Measurements from ENCODE around the gene GRM6.

GRM6 gene

DNA sequence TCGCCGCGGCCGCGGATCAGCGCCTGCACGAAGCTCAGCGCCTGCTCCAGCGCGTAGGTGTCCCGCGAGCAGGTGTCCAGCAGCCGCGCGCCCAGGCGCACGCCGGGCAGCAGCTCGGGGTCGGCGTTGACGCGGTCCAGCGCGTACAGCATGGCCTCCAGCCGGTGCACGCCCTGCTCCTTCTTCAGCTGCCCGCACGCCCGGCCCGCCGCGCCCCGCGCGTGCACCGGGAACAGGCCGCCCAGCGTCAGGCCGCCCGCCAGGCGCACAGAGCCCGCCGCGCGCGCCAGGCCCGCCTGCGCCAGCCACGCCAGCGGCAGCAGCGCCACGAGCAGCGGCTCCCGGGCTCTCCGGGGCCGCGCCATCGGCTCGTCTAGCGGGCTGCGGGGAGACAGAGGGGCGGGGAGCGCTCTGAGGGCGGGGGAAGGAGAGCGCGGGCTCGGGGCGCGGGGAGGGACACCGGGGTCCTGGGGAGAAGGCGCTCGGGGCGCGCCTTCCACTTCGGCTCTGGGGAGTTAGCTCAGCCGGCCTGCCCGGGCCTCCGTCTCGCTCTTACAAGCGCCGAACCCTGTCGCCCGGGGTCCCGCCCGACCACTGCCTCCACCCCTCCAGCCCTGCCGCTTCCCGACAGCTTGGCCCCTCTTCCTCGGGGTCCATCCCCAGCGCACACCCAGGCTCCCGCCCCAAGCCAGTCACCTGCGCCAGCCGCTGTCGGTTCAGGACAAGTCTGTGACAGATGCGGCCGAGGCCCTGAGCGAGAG, at the start of gene GRM6:
Gene GRM6 (minus strand): TSS at position 741 of the 761 bp plus-strand sequence. CDS start 376 bp downstream, at position 365.
- no peak for DNase-seq (ENCODE audit: low spot score)

DNA sequence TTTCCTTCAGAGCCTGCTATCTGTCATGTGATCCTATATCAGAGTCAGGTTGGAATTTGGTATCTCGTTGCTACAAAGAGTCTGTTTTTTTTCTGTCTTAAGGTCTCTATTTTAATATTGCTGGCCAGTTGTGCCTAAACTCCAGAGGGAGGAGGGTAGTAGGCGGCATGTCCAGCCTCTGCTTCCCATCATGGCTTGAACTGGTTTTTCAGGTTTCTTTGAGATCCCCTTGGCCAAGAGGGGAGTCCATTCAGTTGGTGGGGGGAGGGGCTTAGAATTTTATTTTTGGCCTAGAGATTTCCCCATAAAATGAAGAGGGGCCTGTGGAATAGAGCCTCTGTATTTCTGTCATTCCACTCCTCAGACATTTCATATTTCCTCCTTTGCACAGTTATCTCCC, 49.6 kb upstream of the GRM6 start:
- DNase-seq (ENCODE audit: low spot score), result no peak

DNA sequence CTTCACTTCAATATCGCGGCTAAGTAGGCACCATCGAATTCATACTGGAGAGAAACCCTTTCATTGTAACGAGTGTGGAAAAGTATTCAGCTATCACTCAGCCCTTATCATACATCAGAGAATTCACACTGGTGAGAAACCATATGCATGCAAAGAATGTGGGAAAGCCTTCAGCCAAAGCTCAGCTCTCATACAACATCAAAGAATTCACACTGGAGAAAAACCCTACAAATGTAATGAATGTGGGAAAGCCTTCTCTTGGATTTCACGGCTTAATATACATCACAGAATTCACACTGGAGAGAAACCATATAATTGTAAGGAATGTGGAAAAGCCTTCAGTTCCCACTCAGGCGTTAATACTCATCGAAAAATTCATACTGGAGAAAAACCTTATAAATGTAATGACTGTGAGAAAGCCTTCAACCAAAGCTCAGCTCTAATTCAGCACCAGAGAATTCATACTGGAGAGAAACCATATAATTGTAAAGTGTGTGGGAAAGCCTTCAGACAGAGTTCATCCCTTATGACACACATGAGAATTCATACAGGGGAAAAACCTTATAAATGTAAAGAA, 38.0 kb upstream of the GRM6 start:
- DNase-seq (ENCODE audit: low spot score), result no peak

DNA sequence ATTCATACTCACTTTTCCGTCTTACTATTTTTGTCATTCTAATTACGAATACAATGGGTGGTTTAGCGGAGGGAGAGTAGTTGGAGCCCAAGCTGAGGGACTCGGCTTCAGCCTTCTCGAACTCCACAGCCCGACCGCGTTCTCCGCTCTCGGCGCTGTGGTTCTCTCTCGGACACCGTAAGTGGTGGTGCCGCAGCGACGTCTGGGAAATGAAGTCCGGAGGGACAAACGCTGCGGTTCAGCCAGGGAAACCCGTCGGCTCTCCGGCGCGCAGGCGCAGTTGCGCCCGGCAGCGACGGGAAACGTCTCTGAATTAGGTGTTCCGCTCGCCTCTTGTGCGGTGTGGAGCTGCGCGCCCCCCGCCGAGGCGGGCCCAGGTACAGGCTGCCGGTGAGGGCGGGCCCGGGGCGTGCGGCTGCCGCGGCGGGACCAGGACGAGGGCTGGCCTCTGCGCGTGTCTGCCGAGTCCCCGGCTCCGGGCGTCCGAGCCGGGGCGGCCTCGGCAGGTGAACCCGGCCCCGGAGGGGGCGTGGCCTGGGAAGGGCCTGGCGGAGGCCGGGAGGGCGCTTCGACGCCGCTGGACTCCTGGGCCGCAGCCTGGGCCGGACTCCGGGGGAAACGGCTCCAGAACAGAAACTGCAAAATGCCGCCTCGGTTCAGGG, 28.5 kb upstream of the GRM6 start, which contains the start of gene ZNF879:
Gene ZNF879 (plus strand): TSS at position 277 of the 662 bp plus-strand sequence. CDS start 1,201 bp downstream, outside the sequence.
- peak; percentile 95 for DNase-seq (ENCODE audit: low spot score)

DNA sequence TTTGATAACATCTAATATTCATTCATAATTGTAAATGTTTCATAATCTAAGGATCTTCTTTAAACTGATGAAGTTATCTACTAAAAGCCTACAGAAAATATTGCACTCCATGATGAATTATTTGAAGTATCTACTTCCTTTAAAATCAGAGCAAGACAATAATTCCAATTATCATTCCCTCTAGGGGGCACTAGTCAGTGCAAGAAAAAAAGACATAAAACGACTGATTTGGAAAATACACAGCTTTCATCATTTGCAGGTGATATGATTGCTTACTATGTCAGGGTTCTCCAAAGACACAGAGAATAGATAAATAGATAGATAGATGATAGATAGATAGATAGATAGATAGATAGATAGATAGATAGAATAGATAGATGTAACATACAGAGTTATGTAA, 13.5 kb upstream of the GRM6 start:
- DNase-seq (ENCODE audit: low spot score), result no peak

DNA sequence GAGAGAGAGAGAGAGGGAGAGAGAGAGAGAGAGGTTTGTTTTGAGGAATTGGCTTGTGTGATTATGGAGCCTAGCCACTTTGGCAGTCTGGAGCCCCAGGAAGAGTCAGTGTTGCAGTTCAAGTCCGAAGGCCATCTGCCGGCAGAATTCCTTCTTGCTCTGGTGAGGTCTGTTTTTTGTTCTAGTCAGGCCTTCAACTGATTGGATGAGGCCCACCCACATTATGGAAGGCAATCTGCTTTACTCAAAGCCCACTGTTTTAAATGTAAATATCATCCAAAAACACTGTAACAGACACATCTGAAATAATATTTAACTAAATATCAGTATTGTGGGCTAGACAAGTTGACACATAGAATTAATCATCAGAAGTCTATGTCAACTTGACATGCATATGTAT, 11.4 kb upstream of the GRM6 start:
- no peak for DNase-seq (ENCODE audit: low spot score)

DNA sequence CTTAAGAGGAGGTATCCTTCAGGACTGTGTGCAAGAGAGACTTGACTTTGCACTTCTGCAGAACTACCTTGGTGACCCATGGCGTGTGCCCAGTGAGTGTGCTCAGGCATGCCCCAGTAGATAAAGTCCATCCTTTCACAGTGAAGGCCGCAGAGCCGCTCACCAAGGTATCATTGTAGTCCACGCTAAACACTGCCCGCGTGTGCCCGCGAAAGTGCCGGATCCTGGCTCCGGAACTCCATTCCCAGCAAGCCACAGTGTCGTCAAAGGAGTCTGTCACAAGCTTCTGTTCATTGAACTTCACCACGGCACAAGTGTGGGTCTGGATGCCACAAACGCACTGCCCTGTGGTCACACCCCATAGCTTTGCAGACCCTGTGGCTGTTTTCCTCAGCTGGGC, 3.3 kb upstream of the GRM6 start:
- no peak for DNase-seq (ENCODE audit: low spot score)

DNA sequence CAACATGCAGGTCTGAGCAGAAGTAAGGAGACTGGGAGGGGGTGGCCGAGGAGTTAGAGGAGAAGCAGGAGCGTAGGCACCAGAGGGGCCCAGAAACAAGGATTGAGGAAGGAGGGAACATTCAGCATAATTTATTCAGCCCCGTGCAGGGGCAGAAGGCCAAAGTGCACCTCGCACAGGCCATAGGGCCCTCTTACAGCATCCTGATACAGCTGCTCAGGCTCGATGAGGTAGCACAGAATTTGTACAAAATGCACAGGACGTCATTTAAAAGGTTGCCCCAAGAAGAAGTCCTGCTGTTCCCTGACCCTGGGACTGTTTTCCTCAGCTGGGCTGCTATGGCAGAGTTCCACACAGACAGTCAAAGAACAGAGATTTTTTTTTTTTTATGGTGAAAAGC, 2.1 kb upstream of the GRM6 start:
- no peak for DNase-seq (ENCODE audit: low spot score)

DNA sequence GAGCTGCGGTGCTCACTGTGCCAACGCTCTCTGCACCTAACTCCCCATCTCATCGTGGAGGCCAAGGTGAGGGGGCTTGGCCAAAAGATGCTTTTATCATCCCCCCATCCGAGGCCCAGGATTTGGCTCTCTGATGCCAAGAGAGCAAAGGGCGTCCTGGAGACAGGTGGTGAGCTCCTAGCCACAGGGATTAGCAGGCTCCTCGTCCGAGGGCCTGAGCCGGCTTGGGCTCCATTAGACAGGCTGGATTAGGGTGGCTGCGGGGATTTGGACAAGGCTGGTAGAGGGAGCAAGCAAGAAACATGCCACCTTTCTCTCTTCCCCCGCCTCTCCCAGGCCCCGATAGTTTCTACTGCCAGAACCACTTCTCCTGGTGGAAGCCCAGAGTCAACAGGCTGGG, 1.0 kb upstream of the GRM6 start:
- DNase-seq (ENCODE audit: low spot score), result no peak

DNA sequence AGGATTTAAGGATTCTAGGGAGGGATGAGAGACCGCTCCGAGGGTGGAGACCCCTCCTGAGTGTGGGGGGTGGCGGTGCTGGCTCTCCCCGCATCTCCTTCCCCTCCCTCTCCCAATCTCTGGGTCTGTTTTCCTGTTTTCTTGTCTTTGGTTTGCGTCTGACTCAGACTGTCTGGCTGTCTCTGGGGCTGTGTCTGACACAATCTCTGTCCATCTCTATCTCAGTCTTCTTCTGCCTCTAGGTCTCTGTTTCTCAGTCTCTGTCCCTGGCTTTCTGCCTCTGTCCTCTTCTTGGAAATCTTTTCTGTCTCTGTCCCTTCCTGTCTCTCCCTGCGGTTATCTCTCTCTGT, 196 bp upstream of the GRM6 start:
- DNase-seq (ENCODE audit: low spot score), result no peak

DNA sequence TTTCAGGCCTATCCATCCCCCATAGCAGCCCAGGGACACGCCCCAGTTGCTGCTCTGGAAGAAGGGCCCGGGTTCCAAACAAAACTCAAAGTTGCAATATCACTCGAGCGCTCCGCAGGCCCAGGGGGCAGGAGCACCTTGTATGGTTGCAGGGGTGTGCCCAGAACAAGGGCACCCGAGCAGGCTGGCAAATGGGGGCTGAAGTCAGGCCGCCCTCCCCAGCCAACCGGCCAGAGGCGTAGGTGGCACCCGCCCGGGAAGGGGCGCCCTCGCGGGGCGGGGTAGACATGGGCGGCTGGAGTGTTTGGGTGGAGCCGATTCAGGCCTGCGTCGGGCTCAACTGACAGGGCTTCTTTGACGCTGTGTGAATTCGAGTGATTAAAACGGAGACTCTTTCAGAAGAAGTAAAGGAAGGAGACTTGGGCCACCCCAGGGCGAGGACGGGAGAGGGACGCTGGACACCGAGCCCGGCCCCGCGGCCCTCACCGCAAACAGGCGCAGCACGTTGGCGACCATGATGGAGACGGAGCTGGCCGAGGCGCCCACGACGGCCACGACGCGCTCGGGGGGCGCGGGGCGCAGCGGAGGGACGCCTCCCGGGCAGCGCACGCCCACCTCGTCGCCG, 1.1 kb downstream of the GRM6 start:
- DNase-seq (ENCODE audit: low spot score), result no peak

DNA sequence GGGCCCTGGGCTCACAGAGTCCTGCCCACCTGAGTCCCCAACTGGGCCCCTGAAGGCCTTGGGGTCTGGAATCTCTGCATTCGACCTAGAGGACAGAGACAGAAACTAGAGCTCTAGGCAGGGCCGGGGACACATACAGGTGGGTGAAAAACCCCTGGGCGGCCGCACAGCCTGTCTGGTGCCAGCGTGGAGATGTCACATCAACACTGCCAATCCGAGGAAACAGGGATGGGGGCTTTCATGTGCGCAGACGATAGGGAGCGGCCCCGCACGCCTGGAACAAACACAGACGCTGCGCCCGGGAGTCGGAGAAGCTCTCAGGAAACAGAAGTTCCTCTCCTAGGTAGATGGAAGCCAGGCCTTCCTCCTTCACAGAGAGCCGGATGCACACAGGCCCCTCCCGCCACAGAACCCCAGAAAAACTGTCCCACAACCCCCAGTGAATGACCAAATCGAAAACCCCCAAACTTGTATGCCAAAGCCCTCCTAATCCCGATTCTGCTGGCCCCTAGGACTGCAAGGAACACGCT, 1.8 kb downstream of the GRM6 start:
- DNase-seq (ENCODE audit: low spot score), result no peak

DNA sequence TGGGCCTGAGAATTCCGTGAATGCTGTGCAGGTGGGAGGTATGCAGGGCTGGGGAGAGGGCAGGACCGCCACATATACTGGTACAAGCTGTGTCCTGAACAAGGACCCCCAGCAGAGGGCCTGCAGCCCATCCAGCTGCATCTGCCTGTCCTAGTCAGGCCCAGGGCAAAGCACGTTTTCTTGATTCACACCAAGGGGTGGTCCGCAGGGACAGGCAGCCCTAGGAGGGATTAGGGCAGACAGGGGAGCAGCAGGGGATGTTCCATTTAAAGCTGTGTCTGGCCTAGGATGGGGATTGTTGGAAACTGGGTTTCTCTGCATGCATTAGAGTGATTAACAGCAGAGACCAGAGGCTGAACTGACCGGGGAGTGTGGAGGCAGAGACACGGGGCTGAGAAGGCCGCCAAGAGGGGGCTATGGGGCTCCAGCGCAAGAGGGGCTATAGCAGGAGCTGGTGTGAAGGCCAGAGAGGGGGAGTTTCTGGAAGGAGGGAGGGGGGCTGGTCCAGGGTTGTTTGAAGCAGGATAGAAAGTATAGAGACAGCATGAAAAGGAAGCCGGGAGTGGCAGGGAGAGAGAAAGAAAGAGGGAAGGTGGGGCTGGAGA, 2.7 kb downstream of the GRM6 start:
- no peak for DNase-seq (ENCODE audit: low spot score)

DNA sequence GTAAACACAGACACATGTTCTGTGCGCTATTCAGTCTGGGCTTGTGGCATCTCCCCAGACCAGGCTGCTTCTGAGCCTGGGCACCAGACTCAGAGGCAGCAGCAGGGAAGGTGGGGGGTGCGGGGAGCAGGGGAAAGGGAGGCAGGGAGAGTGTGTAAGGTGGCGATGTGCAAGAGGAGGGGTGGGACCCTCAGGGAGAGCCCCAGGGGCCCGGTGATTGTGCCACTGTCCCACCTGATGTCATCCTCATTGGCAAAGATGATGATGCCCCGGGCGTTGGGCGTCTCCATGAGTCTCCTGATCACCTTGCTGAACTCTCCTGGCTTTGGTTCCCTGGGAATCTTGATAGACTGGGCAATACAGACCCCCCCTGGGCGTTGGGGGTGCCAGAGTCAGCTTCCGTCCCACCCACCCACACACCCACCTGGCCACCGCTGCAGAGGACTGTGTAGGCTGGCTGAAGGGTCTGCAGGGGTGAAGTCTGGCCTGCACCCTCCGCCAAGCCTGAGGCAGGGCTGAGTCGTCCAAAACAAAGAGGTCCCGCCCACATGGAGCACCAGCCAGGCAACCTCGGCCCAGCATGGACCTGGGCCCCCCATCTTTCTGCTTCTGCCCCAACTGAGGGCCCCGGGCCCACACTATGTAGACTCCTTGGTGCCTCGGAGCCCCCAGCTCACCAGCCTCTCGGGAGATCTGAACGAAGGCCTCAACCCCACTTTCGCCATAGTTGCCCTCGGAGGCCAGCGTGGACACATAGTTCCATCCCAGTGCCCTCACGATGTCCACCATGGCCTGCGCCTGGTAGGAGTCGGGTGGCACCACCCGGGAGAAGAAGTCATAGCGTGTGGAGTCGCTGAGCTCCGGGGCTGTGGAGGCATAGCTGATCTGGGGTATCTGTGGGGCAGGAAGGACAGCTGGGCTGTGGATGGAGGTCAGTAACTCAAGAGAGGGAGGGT, 3.7 kb downstream of the GRM6 start:
- no peak for DNase-seq (ENCODE audit: low spot score)

DNA sequence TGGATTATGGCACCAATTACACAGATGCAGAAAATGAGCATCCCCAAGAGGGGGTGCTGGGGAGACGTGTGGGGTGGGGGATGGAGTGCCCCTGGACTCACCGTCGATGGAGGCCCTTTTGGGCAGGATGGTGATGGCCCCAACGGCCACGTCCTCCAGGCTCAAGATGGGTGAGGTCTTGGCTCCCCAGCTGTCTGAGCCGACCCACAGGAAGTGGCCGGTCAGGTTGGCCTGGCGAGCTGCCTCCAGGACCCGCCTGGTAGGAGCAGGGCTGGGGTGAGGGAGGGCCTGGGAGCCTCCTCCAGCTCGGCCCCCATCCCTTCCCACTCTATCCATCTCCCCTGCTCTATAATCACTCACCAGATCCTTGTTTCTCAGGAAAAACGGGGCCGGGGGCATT, 4.6 kb downstream of the GRM6 start:
- DNase-seq (ENCODE audit: low spot score), result no peak

DNA sequence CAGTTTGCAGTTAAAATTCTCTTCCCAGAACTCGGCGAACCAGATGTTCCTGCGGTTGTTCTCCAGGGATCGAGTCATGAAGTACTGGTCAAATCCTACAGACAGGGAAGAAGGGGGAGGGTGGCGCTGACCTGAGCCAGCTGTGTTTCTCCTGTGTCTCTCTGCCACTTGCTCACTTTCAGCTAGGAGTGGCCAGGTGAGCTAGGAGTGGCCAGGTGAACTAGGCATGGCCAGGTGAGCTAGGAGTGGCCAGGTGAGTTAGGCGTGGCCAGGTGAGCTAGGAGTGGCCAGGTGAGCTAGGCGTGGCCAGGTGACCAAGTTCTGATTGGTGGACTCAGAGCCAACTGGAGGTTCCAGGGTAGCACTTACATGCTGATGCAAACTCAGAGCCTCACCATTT, 5.8 kb downstream of the GRM6 start:
- no peak for DNase-seq (ENCODE audit: low spot score)

DNA sequence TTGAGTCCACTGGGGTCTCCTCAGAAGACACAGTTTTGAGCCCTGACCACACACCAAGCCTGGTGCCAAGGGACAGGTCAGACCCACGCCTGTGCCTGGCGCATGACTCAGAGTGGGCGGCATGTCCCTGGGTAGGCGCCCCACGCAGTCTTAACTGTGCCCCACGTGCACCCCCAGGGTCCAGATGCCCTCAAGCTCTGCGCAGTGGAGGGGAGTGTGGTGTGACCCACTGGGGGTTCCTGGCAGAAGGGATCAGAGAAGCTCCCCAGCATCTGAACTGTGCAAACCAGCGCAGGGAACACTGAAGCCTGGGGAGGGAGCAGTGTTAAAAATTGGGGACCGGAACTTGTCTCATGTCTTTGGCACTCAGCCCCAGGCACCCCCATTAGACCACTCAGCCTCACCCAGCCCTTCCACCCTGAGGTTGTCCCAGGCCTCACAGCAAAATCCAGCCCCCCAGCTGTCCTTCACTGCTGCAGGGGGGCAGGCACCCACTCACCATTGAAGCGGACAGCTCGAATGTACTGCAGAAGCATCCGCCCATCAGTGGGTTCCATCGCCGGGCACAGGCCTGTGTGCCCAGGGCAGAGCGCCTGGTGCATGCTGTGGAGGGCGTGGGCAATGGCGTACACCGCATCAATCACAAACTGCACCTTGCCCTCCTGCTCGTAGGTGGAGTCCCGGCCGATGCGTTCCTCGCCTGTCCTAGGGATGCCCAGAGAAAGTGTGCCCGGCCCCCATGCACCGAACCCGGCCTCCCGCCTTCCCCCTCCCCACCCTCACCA, 6.5 kb downstream of the GRM6 start:
- no peak for DNase-seq (ENCODE audit: low spot score)

DNA sequence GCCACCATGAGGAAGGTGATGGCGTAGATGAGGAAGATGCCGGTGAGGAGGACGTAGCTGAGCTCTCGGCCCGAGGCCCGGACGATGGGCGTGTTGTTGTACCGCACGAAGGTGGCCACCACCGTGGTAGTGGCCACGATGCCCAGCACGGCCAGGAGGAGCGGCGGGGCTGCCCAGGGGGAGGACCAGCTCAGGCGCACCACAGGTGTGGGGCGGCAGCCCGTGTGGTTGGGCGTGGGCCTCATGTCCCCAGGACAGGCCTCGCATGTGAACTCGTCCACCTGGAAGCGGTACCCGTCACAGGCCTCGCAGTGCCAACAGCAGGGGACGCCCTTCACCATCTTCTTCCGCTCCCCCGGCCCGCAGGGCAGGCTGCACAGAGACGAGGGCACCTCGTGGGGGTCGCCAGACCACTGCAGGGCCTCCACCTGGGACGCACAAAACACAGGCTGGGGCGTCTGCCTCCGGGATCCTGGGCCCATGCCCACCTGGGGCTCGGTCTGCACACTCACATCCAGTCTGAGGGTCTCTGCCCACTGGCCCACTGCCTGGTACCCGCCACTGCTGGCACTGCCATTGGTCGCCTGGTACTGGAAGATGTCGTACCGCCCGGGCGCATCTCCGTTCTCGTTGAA, 8.7 kb downstream of the GRM6 start:
- no peak for DNase-seq (ENCODE audit: low spot score)

DNA sequence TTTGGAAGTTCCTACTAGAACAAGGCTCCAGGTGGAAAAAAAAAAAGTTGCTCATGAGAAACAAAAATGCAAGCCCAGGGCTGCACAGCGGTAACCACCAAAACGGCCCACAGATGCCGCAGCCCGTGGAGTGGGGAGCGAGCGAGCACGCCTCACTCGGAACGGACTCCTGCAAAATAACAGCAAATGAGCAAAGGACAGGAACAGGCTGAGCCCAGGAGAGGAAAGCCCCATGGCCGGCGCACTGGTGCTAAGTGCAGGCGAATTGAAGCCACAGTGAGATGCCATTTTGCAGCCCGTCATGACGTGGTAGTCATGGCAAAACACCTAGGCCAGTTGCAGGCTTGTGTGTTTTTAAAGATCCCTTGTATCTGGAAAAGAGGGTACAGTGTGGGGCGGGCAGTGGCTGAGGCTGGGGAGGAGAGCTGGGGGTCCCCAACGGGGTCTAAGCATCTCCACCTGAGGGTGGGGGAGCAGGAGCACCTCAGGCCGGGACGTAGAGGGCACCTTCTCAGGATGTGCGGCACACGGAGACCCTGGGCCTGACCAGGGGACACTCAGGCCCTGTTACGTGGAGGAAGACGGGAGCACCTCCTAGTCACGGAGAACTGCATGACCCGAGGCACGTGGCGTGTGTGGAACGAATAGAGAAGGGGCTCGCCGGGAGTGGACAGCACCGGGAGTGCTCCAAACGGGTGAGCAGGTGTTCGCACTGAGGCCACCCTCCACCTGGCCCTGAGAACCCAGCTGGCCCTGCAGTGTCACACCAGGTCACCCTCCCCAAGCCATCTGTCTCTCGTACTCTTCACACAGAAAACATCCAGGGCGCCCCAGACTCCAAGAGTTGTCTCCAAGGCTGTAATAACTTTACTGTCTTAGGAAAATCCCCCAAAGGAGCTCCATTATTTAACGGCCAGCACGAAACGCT, 10.7 kb downstream of the GRM6 start:
- no peak for DNase-seq (ENCODE audit: low spot score)

All from Ammon's horn (tissue), 1 donor.